Daoy (cell line): Measurements from ENCODE around the gene ZNF330. TPM values are rescaled to one million over a fixed set of nuclear protein-coding genes. Genes with fewer than 3 reads are reported as not detected.
"Not testable (repeated sequence)": the region's sequence is repeated elsewhere in the genome, so short reads cannot be mapped to it uniquely, and the experiment has no call there.

Source experiments
- DNase-seq: peaks from one replicate; pipeline ENCODE4 v3.0.0-alpha.2; 2015; ENCODE audit warnings: low read depth
- total RNA-seq: library from RNA; depleted of rRNA; stranded (reverse); fragments of >200 nt; shearing (Covaris generic); gene quantifications from 2 replicates; pipeline ENCODE4 v1.2.3, GENCODE V29; 2014; rRNA removed

The ZNF330 gene
- total RNA-seq: 24.6 and 38.2 TPM in 2 replicates

DNA sequence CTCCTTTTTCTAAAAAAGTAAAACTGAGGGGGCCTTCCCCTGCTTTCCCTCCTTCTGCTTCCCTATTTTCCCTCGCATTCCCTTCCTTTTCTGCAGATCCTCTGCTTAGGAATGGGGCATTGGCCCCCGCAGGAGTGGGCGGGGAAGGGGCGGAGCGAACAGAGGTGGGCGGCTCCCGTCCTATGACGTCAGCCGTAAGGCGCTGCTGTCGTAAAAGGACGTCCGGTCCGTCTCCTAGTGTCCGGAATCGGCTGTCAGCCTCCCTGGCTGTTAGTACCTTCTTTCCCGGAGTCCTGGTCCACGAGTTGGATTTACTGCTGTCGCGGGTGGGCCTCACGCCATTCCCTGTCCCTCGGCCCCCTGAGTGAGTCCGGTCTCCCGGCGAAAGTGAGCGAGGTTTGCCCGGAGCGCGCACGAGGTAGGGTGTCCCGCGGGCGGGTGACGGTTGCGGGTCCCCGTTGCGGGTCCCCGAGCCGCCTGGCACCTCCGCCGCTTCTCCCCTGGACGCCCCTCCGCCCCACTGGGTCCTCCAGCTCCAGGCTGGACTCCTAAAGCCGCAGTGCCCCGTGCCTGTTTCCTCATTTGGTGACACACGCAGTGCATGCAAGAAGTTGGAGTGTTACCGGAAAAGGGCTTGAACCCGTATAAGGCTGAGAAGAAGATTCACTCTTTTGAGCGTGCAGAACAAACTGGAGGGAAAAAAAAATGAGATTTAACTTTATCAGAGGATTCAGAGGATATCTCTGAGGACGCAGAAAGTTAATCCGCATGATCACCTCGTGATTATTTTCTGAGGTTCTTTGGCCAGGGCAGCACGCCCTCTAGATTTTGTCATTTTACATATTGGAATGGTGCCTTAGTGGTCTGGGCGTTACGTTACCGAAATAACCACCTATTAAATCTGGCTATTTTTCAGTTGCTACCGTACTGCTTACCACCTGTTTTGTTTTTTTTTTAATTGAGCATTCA, at the start of gene ZNF330:
ZNF330 (plus strand) TSS at position 205 of the 969 bp plus-strand sequence. CDS start 1,477 bp downstream, outside the sequence.
- peak; percentile 82 for DNase-seq

DNA sequence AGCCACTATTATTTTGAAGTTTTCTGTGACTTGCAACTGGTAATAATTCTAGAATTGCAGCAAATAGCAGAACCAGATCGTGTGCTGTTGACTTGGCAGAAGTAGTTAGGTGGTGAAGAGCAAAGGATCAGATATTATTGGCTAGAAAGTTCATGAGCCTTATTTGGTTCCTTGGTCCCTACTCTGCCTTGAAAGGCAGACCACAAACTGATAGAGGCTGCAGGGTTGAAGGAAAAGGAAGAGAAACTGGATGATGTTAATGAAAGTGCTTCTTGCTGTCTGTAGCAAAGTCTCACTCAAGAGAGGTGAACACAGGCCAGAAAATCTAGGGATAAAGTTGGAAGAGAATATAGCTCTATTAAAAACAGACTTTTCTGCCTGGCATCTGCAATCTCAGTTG, 46.2 kb upstream of the ZNF330 start:
- no peak for DNase-seq

GRCh38 chr4:141177171-141177570, 43.5 kb upstream of the ZNF330 start:
- no peak for DNase-seq

DNA sequence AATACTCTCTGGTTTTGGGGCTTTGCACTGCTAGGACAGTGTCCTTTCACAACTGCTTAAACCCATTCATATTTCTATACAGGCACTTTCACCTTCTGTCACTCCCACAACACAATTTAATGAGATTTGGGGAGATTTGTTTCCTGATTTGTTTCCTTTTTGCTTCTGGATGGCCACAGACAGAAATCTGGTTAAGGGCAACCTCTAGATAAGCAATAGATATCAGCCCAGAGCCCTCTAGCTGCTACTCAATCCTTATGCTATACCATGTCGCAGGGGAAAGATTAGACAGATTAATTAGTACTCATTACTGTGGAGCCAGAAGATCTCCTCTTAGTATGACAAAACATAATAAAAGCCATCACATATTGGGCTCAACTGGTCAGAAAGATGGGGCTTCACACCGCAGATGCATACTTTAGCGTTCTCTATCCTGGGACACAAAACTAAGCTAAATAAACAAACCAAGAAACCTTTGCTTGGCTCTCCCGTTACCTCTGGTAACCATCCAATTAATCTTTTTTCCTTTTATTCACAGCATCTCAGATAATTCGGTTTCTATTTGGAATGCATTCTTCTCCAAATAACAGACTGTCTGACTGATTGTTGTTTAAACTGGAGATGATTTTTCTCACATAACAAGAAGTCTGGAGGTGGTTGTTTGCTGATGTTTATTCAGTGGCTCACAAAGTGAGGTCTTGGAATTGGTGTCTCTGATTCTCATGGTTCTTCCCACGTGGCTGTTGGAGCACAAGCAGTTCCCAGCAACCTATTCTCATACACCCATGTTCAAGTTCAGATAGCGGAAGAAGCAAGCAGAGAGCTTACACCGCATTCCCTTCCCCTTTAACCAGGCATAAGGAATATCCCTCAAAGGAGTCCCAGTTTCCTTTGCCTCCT, 41.0 kb upstream of the ZNF330 start:
- DNase-seq: no peak

DNA sequence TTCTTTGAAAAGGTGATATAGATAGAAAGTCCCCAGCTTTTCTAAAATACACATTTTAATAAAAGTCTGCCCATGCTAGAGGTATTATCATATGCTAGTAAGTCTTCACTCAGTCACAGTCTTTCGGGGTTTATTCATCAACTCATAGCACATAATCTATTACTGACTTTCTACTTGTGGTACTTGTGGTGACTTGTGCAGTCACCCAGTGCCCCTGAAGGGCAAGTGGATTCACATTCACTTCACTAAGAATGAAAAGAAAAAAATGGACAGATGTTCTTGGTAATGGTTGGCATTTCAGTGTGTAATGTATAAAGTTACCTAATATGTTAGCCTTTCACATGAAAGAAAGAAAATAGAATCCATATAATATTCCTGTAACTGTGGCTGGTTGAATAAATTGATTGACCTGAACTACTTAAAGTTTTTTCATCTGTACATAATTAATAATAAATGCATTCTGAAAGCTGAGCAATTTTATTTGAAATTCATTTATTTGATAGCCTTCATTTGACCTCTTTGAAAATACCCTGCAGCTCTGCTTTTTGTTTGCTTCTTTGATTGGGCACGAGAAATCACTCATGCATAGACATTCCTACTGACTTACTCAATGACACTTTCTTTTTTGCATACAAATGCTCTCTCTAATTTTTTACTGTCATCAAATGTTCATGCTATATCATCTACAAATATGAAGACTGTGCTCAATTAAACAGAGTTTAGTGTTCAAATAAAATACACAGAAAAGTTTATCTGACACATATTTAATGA, 39.5 kb upstream of the ZNF330 start:
- DNase-seq: no peak

DNA sequence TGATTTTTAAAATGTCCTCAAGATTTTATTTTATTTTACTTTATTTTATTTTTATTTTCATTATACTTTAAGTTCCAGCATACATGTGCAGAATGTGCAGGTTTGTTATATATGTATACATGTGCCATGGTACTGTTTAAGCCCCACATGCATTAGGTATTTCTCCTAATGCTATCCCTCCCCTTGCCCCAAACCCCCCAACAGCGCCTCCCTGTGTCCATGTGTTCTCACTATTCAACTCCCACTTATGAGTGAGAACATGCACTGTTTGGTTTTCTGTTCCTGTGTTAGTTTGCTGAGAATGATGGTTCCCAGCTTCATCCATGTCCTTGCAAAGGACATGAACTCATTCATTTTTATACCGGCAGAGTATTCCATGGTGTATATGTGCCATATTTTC, 37.2 kb upstream of the ZNF330 start:
- DNase-seq: not testable (repeated sequence)

DNA sequence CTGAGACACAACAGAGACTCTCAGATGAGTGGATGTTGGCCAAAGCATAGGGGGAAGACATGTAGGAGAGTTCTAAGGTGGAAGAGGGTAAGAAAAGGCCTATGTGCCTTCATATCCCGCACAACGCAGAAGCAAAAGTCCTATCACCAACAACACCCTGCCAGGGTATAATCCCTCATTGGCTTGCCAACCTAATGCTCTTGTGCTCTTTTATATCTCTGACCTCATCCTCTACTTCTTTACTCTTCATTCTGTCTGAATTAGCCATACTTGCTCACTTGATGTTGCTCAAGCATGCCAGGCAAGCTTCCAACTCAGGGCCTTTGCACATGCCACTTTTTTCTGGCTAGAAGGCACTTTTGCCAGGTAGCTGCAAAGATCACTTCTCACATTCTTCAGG, 28.1 kb upstream of the ZNF330 start:
- DNase-seq: no peak

DNA sequence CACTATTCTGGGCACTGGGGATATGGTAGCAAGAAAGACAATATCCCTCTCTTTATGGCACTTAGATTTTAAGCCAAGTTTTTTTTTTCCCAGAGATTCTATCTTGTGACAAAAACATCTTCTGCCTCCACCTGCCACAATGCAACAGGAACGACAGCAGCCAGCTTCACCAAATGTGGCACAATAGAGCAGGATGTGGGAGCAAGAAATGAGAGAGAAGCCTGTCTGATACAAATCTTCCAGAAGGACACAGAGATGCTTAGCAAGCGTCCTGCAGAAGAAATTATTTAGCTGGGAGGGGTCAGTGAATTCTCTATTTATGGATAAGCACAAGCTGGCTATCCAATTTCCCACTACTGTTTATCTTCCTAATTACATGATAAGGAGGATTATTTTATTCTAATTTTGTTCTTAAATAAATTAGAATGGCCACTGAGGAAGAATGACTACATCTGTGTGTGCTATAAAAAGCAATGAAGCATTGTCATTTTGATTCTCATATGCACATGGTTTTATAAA, 27.1 kb upstream of the ZNF330 start:
- DNase-seq: no peak

DNA sequence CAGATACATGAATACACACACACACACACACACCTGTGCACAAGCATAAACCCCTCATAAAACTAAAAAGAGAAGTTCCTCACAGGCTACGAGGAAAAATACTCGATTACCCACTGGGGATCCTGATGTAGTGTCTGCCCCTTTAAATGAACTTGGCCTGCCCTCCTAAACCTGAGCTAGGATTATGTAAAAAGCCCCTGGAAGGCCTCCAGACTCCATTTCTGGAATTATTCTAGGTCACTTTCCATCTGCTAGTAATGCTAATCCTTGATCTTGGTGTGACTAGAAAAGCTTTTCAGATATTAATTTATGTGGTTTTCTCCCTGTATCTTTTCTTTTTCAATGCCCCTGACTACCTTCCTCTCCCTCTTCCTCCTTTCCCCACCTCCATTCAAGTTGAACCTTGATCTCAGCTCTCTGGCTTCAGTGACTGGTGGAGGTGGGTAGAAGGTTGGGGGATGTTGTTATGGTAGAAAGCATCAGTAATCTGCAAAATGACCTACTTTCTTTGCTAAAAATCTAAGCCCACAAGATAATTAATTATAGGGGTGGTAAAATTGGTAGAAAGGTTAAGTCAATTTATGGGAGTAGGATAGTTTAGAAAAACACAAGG, 25.5 kb upstream of the ZNF330 start:
- no peak for DNase-seq

- no peak for DNase-seq
Observed at GRCh38 chr4:141196227-141196933, 24.3 kb upstream of the ZNF330 start.

- no peak for DNase-seq
Observed at GRCh38 chr4:141207961-141208360, 12.7 kb upstream of the ZNF330 start.

GRCh38 chr4:141210168-141210567, 10.5 kb upstream of the ZNF330 start:
- DNase-seq: no peak

- DNase-seq: no peak
Observed at GRCh38 chr4:141213550-141213991, 7.1 kb upstream of the ZNF330 start.

GRCh38 chr4:141215030-141215429, 5.7 kb upstream of the ZNF330 start:
- no peak for DNase-seq

DNA sequence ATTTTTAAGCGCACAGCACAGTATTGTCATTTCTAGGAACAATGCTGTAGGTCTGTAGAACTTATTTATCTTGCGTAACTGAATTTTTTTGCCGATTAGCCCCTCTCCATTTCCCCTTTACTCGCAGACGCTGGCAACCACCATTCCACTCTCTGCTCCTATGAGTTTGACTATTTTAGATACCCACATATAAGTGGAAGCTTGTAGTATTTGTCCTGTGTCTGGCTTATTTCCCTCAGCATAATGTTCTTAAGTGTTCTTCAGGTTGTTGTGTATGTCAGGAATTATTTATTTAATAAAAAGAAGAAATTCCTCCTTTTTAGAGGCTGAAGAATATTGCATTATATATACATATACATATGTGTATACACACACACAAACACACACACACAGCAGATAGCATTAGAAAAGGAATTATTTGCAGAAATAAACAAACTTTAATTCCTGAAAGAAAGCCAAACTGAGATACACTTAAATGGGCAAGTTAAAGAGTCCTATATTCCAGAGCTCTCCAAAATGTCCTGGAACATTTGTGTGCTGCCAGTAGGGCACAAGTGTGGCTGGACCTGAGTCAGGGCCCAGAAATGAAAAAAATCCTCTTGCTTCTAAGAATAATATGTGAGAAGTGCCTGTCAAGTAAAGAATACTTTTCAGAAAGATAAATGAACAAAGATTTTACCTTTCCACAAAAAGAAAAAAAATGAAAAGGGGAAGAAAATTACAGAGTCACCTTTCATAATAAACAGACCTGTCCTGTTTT, 4.5 kb upstream of the ZNF330 start:
- DNase-seq: no peak

DNA sequence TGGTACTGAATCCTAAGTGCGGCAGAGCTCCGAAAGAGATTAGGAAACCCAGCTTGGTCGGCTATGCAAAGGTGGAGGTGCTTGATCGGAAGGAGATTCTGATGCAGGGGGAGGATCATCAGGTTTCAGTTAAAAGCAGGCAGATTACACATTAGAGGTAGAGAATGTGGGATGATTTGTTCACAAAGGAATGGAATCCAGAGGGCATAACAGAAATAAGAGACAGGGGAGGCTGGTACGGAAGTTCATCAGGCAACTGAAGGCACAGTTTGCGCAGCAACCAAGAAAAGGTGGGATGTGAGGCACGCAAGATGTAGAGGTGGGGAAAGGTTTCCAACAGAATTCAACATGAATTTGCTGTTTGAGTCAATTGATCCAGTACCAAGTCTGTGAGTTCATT, 424 bp upstream of the ZNF330 start:
- DNase-seq: no peak

GRCh38 chr4:141223418-141223817, 2.7 kb downstream of the ZNF330 start:
- no peak for DNase-seq

DNA sequence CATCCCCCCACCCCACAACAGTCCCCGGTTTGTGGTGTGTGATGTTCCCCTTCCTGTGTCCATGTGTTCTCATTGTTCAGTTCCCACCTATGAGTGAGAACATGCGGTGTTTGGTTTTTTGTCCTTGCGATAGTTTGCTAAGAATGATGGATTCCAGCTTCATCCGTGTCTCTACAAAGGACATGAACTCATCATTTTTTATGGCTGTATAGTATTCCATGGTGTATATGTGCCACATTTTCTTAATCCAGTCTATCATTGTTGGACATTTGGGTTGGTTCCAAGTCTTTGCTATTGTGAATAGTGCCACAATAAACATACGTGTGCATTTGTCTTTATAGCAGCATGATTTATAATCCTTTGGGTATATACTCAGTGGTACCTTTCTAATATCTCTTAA, 6.6 kb downstream of the ZNF330 start:
- not testable (repeated sequence) for DNase-seq

DNA sequence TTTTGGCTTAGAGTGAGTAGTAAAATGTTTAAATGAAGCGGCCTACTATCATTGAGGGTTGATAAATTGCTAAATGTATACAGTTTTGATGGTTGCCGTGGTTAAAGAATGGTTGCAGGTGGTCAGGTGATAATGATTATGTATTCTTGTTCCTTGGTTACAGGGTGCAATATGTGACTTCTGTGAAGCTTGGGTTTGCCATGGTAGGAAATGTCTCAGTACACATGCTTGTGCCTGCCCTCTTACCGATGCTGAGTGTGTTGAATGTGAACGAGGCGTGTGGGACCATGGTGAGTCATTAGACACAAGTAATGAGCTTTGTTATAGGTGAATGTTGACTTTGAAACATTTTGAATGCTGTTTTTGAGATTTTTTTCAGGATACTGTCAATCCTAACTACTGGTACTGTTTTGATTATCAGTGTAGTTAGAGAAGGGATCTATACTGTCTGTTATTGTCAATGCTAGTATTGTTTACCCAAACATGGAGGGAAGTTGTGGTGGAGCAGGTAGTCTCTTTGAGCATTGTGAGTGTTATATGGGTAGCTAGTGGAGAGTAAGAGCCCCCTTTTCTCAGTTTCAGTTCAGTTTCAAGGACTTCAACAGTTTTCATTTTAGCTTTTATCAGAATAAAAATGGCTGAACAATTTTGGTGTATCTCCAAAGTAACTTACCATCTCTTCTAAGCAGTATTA, 8.9 kb downstream of the ZNF330 start:
- no peak for DNase-seq
